Measurements from ENCODE around the gene CADPS2. TPM values are rescaled to one million over a fixed set of nuclear protein-coding genes. Genes with fewer than 3 reads are reported as not detected.

Gene CADPS2
- total and polyA plus RNA-seq, 10 of the 15 experiments (the other 5 are each of a cell fraction or from before 2014, with no cell fraction given), result 0.05 to 7.5 (median 0.25) TPM

- POLR2A ChIA-PET, result interaction anchor here (0.5 to 0.7 kb wide), 3 partner anchors 23 to 156 kb away, joined by 3 to 6 read pairs (median 5); no protein-coding TSS in a partner anchor
- no peak overlapping the region for H2AFZ ChIP-seq (ENCODE audit: control insufficient read depth, low read depth, low read length)
- intact Hi-C loops (cut with micrococcal nuclease; ENCODE audit: unreplicated experiment) (no loop called here), in situ Hi-C loops (cut with MboI) (no loop called here)
- no TSS peak for BruUV-seq (replicated peaks)
- no peak overlapping the region for H3K4me2 ChIP-seq (ENCODE audit: control insufficient read depth, insufficient read depth)
- H3K27me3 ChIP-seq (replicated peaks in 1 of 2; ENCODE audit: control insufficient read depth in 2 of 2, insufficient read depth in 2 of 2, low read length in 1 of 2), result no peaks in the 10 kb centered on the region
- SMC1A ChIA-PET (ENCODE audit: uncharacterized antibody, unreplicated experiment), result interaction anchor here (0.6 to 1.9 kb wide), 13 partner anchors 10 to 323 kb away, joined by 3 to 7 read pairs (median 4); no protein-coding TSS in a partner anchor
- no peaks in the 10 kb centered on the region for H4K20me1 ChIP-seq (ENCODE audit: control insufficient read depth, insufficient read depth)
- no peaks in the 10 kb centered on the region for H3K36me3 ChIP-seq (ENCODE audit: control insufficient read depth in 2 of 2, insufficient read depth in 2 of 2, low read length in 1 of 2)
- WGBS (ENCODE audit: insufficient coverage, insufficient replicate concordance, low lambda C conversion rate, missing lambda C conversion rate), result 0% methylated on average over 1 of the region's 1 CpG
- DNase-seq (ENCODE audit: low read depth, low spot score) (no peak), FAIRE-seq (no peak), ATAC-seq (peak; percentile 54)
- H3K9me3 ChIP-seq (replicated peaks; ENCODE audit: control insufficient read depth, insufficient read depth, low read length), result no peaks in the 10 kb centered on the region
- H3K27ac ChIP-seq (ENCODE audit: control insufficient read depth, insufficient read depth), result no peak overlapping the region
- RAD21 ChIA-PET (ENCODE audit: unreplicated experiment), result interaction anchor here (0.6 to 0.7 kb wide), 4 partner anchors 14 to 617 kb away, joined by 3 to 4 read pairs (median 3); no protein-coding TSS in a partner anchor
- H3K79me2 ChIP-seq (ENCODE audit: control insufficient read depth, insufficient read depth, low read length), result no peaks in the 10 kb centered on the region
- H3K4me3 ChIP-seq, result no peak overlapping the region
- TF ChIP-seq ZNF384 (IDR thresholded peaks at IDR 0.05; ENCODE audit: borderline replicate concordance, low read depth, low read length) (peak; percentile 45; the same call in 1 of the 2 replicates), ETV6 (conservative IDR thresholded peaks at IDR 0.05 in 1 of 2, IDR thresholded peaks at IDR 0.05 in 1 of 2; ENCODE audit: borderline replicate concordance in 1 of 2, low read depth in 1 of 2) (no peak), NR2F1 (conservative IDR thresholded peaks at IDR 0.05) (peak; percentile 77)
- no peak overlapping the region for H3K9ac ChIP-seq (ENCODE audit: control insufficient read depth, insufficient read depth, low read length)
- CTCF ChIA-PET, result interaction anchor here (0.9 to 1.2 kb wide), 4 partner anchors 9 to 117 kb away, joined by 3 to 6 read pairs (median 4); no protein-coding TSS in a partner anchor
- no peaks in the 10 kb centered on the region for H3K4me1 ChIP-seq (ENCODE audit: control insufficient read depth, insufficient read depth, low read length)
Observed at GRCh38 chr7:122415510-122415909, 470.8 kb downstream of the CADPS2 start.

DNA sequence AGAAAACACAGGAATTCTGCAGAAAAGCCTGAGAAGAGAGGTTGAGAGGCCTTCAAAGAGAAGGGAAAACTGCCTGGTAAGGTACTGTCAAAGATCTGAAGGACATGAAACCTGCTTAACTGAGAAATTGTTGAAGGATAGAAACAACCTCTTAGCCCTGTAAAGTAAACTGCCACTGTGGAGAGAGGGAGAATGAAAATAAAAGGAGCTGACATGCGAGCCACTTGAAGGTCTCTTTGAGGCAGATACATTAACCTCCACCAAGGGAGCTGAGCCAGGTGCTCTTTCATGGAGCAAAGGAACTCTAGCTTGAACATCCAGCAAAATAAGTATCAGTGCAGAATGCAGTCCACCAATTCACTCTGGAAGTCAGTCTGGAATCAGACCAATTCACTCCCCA, 472.9 kb downstream of the CADPS2 start:
- intact Hi-C loops (cut with micrococcal nuclease; ENCODE audit: unreplicated experiment) (no loop called here), in situ Hi-C loops (cut with MboI) (no loop called here)
- ChIA-PET SMC1A (ENCODE audit: uncharacterized antibody, unreplicated experiment) (interaction anchor here (1.5 kb wide), 1 partner anchor 10 kb away, joined by 5 read pairs; no protein-coding TSS in a partner anchor), RAD21 (ENCODE audit: unreplicated experiment) (no interaction called here), CTCF (interaction anchor here (0.7 to 1.3 kb wide), 2 partner anchors 11 to 613 kb away, joined by 3 to 5 read pairs; no protein-coding TSS in a partner anchor), POLR2A (no interaction called here)
- Histone ChIP-seq H4K20me1 (ENCODE audit: control insufficient read depth, insufficient read depth) (no peaks in the 10 kb centered on the region), H3K27me3 (replicated peaks in 1 of 2; ENCODE audit: control insufficient read depth in 2 of 2, insufficient read depth in 2 of 2, low read length in 1 of 2) (no peaks in the 10 kb centered on the region), H3K79me2 (ENCODE audit: control insufficient read depth, insufficient read depth, low read length) (no peaks in the 10 kb centered on the region), H3K27ac (ENCODE audit: control insufficient read depth, insufficient read depth) (no peak overlapping the region), H3K4me1 (ENCODE audit: control insufficient read depth, insufficient read depth, low read length) (no peaks in the 10 kb centered on the region), H3K9me3 (replicated peaks; ENCODE audit: control insufficient read depth, insufficient read depth, low read length) (no peaks in the 10 kb centered on the region), H3K4me3 (no peak overlapping the region), H2AFZ (ENCODE audit: control insufficient read depth, low read depth, low read length) (no peak overlapping the region), H3K4me2 (ENCODE audit: control insufficient read depth, insufficient read depth) (no peak overlapping the region), H3K9ac (ENCODE audit: control insufficient read depth, insufficient read depth, low read length) (no peak overlapping the region), H3K36me3 (ENCODE audit: control insufficient read depth in 2 of 2, insufficient read depth in 2 of 2, low read length in 1 of 2) (no peaks in the 10 kb centered on the region)
- ATAC-seq (no peak), FAIRE-seq (no peak), DNase-seq (ENCODE audit: low read depth, low spot score) (no peak)
- 64% methylated on average over 1 of the region's 1 CpG for WGBS (ENCODE audit: insufficient coverage, insufficient replicate concordance, low lambda C conversion rate, missing lambda C conversion rate)
- BruUV-seq (replicated peaks), result no TSS peak
- TF ChIP-seq EED (IDR thresholded peaks at IDR 0.05; ENCODE audit: low read depth), result no peak
- no peak for TF ChIP-seq HCFC1 (IDR thresholded peaks at IDR 0.05; ENCODE audit: low read length)
- no peak for TF ChIP-seq HDAC6 (IDR thresholded peaks at IDR 0.05; ENCODE audit: unreplicated experiment)
- no peak for TF ChIP-seq HDGF (IDR thresholded peaks at IDR 0.05)
- no peak for TF ChIP-seq JUNB (IDR thresholded peaks at IDR 0.05)
- no peak for TF ChIP-seq BCL3 (IDR thresholded peaks at IDR 0.05; ENCODE audit: borderline replicate concordance, insufficient read depth, low read depth, low read length, poor library complexity, severe bottlenecking)
- no peak for TF ChIP-seq NR2C2 (IDR thresholded peaks at IDR 0.05; ENCODE audit: borderline replicate concordance, control insufficient read depth, insufficient read length, low read depth)
- TF ChIP-seq EGR1 (IDR thresholded peaks at IDR 0.05; ENCODE audit: borderline replicate concordance in 1 of 2, low read depth in 2 of 2, low read length in 2 of 2), result no peak
- TF ChIP-seq, protein P1, sequence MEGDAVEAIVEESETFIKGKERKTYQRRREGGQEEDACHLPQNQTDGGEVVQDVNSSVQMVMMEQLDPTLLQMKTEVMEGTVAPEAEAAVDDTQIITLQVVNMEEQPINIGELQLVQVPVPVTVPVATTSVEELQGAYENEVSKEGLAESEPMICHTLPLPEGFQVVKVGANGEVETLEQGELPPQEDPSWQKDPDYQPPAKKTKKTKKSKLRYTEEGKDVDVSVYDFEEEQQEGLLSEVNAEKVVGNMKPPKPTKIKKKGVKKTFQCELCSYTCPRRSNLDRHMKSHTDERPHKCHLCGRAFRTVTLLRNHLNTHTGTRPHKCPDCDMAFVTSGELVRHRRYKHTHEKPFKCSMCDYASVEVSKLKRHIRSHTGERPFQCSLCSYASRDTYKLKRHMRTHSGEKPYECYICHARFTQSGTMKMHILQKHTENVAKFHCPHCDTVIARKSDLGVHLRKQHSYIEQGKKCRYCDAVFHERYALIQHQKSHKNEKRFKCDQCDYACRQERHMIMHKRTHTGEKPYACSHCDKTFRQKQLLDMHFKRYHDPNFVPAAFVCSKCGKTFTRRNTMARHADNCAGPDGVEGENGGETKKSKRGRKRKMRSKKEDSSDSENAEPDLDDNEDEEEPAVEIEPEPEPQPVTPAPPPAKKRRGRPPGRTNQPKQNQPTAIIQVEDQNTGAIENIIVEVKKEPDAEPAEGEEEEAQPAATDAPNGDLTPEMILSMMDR (IDR thresholded peaks at IDR 0.05 in 2 of 3, conservative IDR thresholded peaks at IDR 0.05 in 1 of 3; ENCODE audit: control insufficient read depth in 2 of 3, extremely low read depth in 1 of 3, insufficient read depth in 1 of 3, low read depth in 3 of 3, low read length in 3 of 3), result no peak
- no peak for TF ChIP-seq KAT2A (conservative IDR thresholded peaks at IDR 0.05; ENCODE audit: control insufficient read depth, low read depth, low read length)
- TF ChIP-seq NFIC (IDR thresholded peaks at IDR 0.05; ENCODE audit: low read depth, low read length), result no peak
